AG04449 (cell line): ENCODE data around the gene ANKAR.
"Not testable (repeated sequence)": the region's sequence is repeated elsewhere in the genome, so short reads cannot be mapped to it uniquely, and the experiment has no call there.

Source experiments
- CTCF ChIA-PET: fragments of 350-600 bp; formaldehyde crosslinking; extraction: SDS; loops from one replicate; lab custom pipeline; 2021; ENCODE audit warnings: antibody characterized with exemption; lab: Yijun Ruan, JAX
- POLR2A ChIA-PET: fragments of 400-600, 350-600 bp; formaldehyde crosslinking; extraction: SDS; loops from one replicate; lab custom pipeline; 2020; ENCODE audit warnings: antibody characterized with exemption, inconsistent platforms; lab: Yijun Ruan, JAX
- DNase-seq: peaks from one replicate; pipeline ENCODE4 v3.0.0-alpha.2; 2010; ENCODE audit warnings: low read depth, low spot score
- H3K4me3 ChIP-seq: 2 replicates; pipeline ENCODE4 v1.5.1; 2011; ENCODE audit warnings: low read depth, mild to moderate bottlenecking, control low read depth, low read length
- TF ChIP-seq, protein P1 (sequence below): IDR thresholded peaks from one replicate; pipeline ENCODE4 v1.5.1; 2011; ENCODE audit warnings: mild to moderate bottlenecking, moderate library complexity, low read length, control low read depth, inconsistent platforms; ENCODE audit not compliant: insufficient read depth; ENCODE audit errors: missing control alignments

ANKAR gene

GRCh38 chr2:189679226-189679625, 4.8 kb downstream of the ANKAR start:
- no peak overlapping the region for H3K4me3 ChIP-seq
- TF ChIP-seq, protein P1, sequence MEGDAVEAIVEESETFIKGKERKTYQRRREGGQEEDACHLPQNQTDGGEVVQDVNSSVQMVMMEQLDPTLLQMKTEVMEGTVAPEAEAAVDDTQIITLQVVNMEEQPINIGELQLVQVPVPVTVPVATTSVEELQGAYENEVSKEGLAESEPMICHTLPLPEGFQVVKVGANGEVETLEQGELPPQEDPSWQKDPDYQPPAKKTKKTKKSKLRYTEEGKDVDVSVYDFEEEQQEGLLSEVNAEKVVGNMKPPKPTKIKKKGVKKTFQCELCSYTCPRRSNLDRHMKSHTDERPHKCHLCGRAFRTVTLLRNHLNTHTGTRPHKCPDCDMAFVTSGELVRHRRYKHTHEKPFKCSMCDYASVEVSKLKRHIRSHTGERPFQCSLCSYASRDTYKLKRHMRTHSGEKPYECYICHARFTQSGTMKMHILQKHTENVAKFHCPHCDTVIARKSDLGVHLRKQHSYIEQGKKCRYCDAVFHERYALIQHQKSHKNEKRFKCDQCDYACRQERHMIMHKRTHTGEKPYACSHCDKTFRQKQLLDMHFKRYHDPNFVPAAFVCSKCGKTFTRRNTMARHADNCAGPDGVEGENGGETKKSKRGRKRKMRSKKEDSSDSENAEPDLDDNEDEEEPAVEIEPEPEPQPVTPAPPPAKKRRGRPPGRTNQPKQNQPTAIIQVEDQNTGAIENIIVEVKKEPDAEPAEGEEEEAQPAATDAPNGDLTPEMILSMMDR = no peak
- DNase-seq = no peak
- ChIA-PET CTCF (no interaction called here), POLR2A (no interaction called here)

DNA sequence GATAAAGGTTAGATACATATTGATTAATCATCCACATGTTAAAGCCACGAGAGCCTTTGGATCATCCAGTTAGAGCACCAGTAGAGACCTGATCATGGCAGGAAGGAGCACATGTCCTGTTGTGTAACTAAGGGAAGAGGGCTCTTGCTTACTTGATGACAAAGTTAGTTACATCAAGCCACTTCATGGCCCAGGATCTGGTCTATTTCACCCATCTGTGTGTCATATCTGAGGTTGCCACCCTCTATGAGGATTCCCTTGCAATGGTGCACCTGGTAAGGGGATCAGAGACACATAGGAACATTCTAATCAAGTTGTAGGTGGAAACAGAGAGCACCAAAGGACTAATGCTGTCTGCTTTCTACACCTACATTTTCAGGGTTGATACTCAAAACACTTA, 6.7 kb downstream of the ANKAR start:
- DNase-seq = no peak
- ChIA-PET CTCF (interaction anchor here (1.0 to 6.7 kb wide), 5 partner anchors 8 to 82 kb away, joined by 3 to 46 read pairs (median 5); partner anchors contain the start of genes ANKAR, ASNSD1 and OSGEPL1), POLR2A (no interaction called here)
- TF ChIP-seq, protein P1 = no peak
- no peak overlapping the region for H3K4me3 ChIP-seq

DNA sequence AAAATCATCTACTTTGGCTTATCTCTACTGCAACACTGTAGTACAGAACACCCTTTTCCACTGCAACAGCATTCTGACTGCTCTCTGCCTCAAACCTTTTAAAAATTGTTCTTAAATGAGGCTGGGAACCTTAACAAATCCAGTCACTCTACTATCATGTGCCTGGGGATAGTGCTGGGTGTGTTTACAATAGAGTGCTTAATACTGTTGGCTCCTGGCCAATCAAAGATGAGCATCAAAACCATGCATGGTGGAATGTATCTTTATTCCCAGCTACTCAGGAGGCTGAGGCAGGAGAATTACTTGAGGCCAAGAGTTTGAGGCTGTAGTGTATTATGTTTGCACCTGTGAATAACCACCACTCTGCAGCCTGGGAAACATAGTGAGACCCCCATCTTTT, 7.4 kb downstream of the ANKAR start:
- CTCF ChIA-PET = interaction anchor here (6.5 to 6.7 kb wide), 2 partner anchors 8 to 13 kb away, joined by 45 to 46 read pairs; partner anchors contain the start of gene ANKAR
- no peak for DNase-seq
- POLR2A ChIA-PET = no interaction called here
- H3K4me3 ChIP-seq = no peak overlapping the region
- TF ChIP-seq, protein P1 = no peak

- H3K4me3 ChIP-seq = no peak overlapping the region
- no peak for DNase-seq
- ChIA-PET POLR2A (no interaction called here), CTCF (interaction anchor here (2.0 to 6.7 kb wide), 3 partner anchors 10 to 22 kb away, joined by 19 to 46 read pairs (median 45); partner anchors contain the start of genes ANKAR and ASNSD1)
- TF ChIP-seq, protein P1 = no peak
Observed at GRCh38 chr2:189683348-189683747, 8.9 kb downstream of the ANKAR start.

DNA sequence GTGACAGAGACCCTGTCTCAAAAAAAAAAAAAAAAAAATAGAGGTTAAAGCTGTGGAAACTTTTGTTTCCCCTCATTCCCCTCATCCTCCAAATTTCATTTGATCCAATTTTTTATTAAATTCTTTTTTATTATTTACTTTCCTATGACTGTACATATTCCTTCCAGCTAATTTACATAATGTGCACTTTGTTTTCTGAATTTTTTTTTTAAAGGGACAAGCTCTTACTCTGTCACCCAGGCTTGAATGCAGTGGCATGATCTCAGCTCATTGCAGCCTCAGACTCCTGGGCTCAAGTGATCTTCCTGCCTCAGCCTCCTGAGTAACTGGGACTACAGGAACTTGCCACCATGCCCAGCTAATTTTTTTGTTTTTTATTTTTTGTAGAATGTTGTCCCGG, 10.3 kb downstream of the ANKAR start:
- ChIA-PET CTCF (interaction anchor here (0.8 to 6.7 kb wide), 4 partner anchors 10 to 24 kb away, joined by 3 to 46 read pairs (median 34); partner anchors contain the start of genes ANKAR and ASNSD1), POLR2A (no interaction called here)
- H3K4me3 ChIP-seq = no peak overlapping the region
- DNase-seq = no peak
- TF ChIP-seq, protein P1 = no peak

DNA sequence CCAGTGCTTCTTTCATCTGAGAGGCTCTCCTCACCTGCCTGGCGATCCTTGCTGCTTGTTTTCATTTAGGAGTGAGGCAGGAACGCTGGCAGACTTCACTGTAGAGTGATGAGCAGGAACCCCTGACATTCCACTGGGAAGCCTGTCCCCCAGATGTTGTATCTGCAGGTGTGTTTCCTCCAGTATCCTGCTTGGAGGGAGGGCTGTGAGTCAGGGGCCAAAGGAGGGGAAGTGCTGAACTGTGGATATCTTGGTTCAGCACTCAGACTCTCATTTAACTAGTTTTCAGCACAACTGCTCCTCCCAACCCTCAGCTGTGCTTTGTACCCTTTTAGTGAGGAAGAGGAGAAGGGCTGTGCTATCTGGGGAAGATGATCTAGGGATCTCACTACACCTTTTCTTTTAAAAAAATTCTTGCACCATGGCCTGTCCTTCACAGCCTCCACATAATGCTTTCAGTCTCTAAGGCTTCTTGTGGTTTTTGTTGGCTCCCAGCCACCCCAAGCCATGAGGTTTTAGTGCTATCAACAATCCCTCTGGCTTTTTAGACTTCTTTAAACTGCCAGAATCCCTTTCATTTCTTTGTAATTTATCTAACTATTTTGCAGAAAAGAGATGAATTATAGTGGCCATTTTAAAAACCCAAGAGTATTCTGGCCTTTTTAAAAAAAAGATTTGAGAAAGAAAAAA, 11.2 kb downstream of the ANKAR start:
- CTCF ChIA-PET = interaction anchor here (0.8 to 6.7 kb wide), 5 partner anchors 9 to 25 kb away, joined by 3 to 46 read pairs (median 24); partner anchors contain the start of genes ANKAR and ASNSD1
- TF ChIP-seq, protein P1 = no peak
- H3K4me3 ChIP-seq = no peak overlapping the region
- POLR2A ChIA-PET = no interaction called here
- DNase-seq = peak; percentile 14

- CTCF ChIA-PET = interaction anchor here (1.1 to 5.6 kb wide), 3 partner anchors 9 to 11 kb away, joined by 3 to 24 read pairs (median 5); no protein-coding TSS in a partner anchor
- POLR2A ChIA-PET, H3K4me3 ChIP-seq, DNase-seq: not testable (repeated sequence)
Observed at GRCh38 chr2:189687796-189688195, 13.3 kb downstream of the ANKAR start.
